HEK293 (cell line): ENCODE data around the gene STRA6.
A peak's percentile ranks its signal among the peaks of the same experiment; 100 is the strongest.

Source experiments
- CTCF ChIA-PET: fragments of 350-600 bp; formaldehyde crosslinking; extraction: SDS; loops from one replicate; lab custom pipeline; 2021; ENCODE audit warnings: antibody characterized with exemption; lab: Yijun Ruan, JAX
- POLR2A ChIA-PET: fragments of 300-600 bp; formaldehyde crosslinking; extraction: SDS; loops from one replicate; lab custom pipeline; 2020; ENCODE audit warnings: antibody characterized with exemption, inconsistent platforms; lab: Yijun Ruan, JAX
- H3K27ac ChIP-seq: fragments of 200-500 bp; sonication (Bioruptor generic); 2 replicates; pipeline ENCODE4 v1.5.1; 2014; ENCODE audit warnings: low read depth, low read length, control low read depth, inconsistent platforms; ENCODE audit errors: extremely low read depth
- H3K36me3 ChIP-seq, 2 experiments: fragments of 200-500 bp in 1 of 2; sonication (Bioruptor generic) in 1 of 2; 1 replicate in 1 of 2; 2 replicates in 1 of 2; pipeline ENCODE4 v1.5.1; 2014 to 2017; ENCODE audit warnings: inconsistent platforms in 2 of 2, low read length in 2 of 2; ENCODE audit not compliant: control insufficient read depth in 2 of 2, insufficient read depth in 1 of 2
- H3K4me1 ChIP-seq: fragments of 200-500 bp; sonication (Bioruptor generic); 2 replicates; pipeline ENCODE4 v1.5.1; 2014; ENCODE audit warnings: mild to moderate bottlenecking, low read length, inconsistent platforms; ENCODE audit not compliant: control insufficient read depth, insufficient read depth
- H3K4me3 ChIP-seq: 2 replicates; pipeline ENCODE4 v1.5.1; 2011; ENCODE audit warnings: low read depth, mild to moderate bottlenecking, control low read depth, low read length, moderate library complexity
- H3K9me3 ChIP-seq: fragments of 200-500 bp; sonication (Bioruptor generic); 2 replicates; pipeline ENCODE4 v1.5.1; 2014; ENCODE audit warnings: low read depth, low read length, inconsistent platforms; ENCODE audit not compliant: control insufficient read depth, insufficient read depth
- EGR2 ChIP-seq: fragments of 450-650 bp; formaldehyde crosslinking; IDR thresholded peaks from 2 replicates; pipeline ENCODE4 v1.5.1; 2016; ENCODE audit warnings: low read depth, missing biosample characterization, missing genetic modification characterization
- PATZ1 ChIP-seq: fragments of 450-650 bp; formaldehyde crosslinking; IDR thresholded peaks from 2 replicates; pipeline ENCODE4 v1.5.1; 2016; ENCODE audit warnings: missing biosample characterization, missing genetic modification characterization
- PRDM1 ChIP-seq: fragments of 450-650 bp; formaldehyde crosslinking; IDR thresholded peaks from 2 replicates; pipeline ENCODE4; 2016; ENCODE audit warnings: missing biosample characterization, missing genetic modification characterization
- ZBTB10 ChIP-seq: fragments of 450-650 bp; formaldehyde crosslinking; IDR thresholded peaks from 2 replicates; pipeline ENCODE4 v1.5.1; 2016; ENCODE audit warnings: missing biosample characterization, missing genetic modification characterization
- ZFHX2 ChIP-seq: fragments of 450-650 bp; formaldehyde crosslinking; conservative IDR thresholded peaks from 2 replicates; pipeline ENCODE4 v1.5.1; 2016; ENCODE audit warnings: missing biosample characterization, missing genetic modification characterization
- ZFP69B ChIP-seq: fragments of 450-650 bp; formaldehyde crosslinking; IDR thresholded peaks from 2 replicates; pipeline ENCODE4 v1.5.1; 2016; ENCODE audit warnings: missing biosample characterization, missing genetic modification characterization
- ZNF223 ChIP-seq: fragments of 450-650 bp; formaldehyde crosslinking; IDR thresholded peaks from 2 replicates; pipeline ENCODE4 v1.5.1; 2016; ENCODE audit warnings: missing biosample characterization, missing genetic modification characterization
- ZNF341 ChIP-seq: fragments of 450-650 bp; formaldehyde crosslinking; IDR thresholded peaks from 2 replicates; pipeline ENCODE4; 2016; ENCODE audit warnings: low read depth, missing biosample characterization, missing genetic modification characterization
- ZNF366 ChIP-seq: fragments of 450-650 bp; formaldehyde crosslinking; conservative IDR thresholded peaks from 2 replicates; pipeline ENCODE4 v1.5.1; 2016; ENCODE audit warnings: missing biosample characterization, missing genetic modification characterization
- ZNF37A ChIP-seq: fragments of 450-650 bp; IDR thresholded peaks from 2 replicates; pipeline ENCODE4 v1.5.1; 2018; ENCODE audit warnings: missing biosample characterization, missing genetic modification characterization
- ZNF404 ChIP-seq: fragments of 450-650 bp; formaldehyde crosslinking; IDR thresholded peaks from 2 replicates; pipeline ENCODE4 v1.5.1; 2017; ENCODE audit warnings: missing biosample characterization, missing genetic modification characterization
- ZNF514 ChIP-seq: fragments of 450-650 bp; formaldehyde crosslinking; IDR thresholded peaks from 2 replicates; pipeline ENCODE4 v1.5.1; 2016; ENCODE audit warnings: missing biosample characterization, missing genetic modification characterization
- ZNF639 ChIP-seq: fragments of 450-650 bp; formaldehyde crosslinking; IDR thresholded peaks from 2 replicates; pipeline ENCODE4 v1.5.1; 2016; ENCODE audit warnings: missing biosample characterization, missing genetic modification characterization

The STRA6 gene

GRCh38 chr15:74213858-74214284 is 11.3 kb upstream of the STRA6 start:
- POLR2A ChIA-PET = no interaction called here
- TF ChIP-seq ZFHX2 (tag by site-specific recombination) (peak; percentile 95), ZNF341 (tag by site-specific recombination) (0 out of 2 replicates have a peak, but pooled peaks have one; percentile 28), EGR2 (tag by site-specific recombination) (peak; percentile 93), PATZ1 (peak; percentile 20; the same call in 1 of the 2 replicates), ZNF514 (tag by site-specific recombination) (no peak)
- CTCF ChIA-PET = no interaction called here
- Histone ChIP-seq H3K9me3 (no peaks in the 10 kb centered on the region), H3K4me1 (peaks cover 20% of the 10 kb centered on the region), H3K4me3 (no peak overlapping the region), H3K27ac (no peak overlapping the region), H3K36me3 (no peaks in the 10 kb centered on the region)

GRCh38 chr15:74212494-74212893 is 9.9 kb upstream of the STRA6 start:
- no peak overlapping the region for H3K4me3 ChIP-seq
- H3K9me3 ChIP-seq = no peaks in the 10 kb centered on the region
- H3K36me3 ChIP-seq = no peaks in the 10 kb centered on the region
- ChIA-PET POLR2A (no interaction called here), CTCF (interaction anchor here (0.7 to 2.5 kb wide), 4 partner anchors 10 to 703 kb away, joined by 3 to 9 read pairs (median 4); partner anchors contain the start of gene STRA6)
- H3K27ac ChIP-seq = no peak overlapping the region
- peaks cover 24% of the 10 kb centered on the region for H3K4me1 ChIP-seq
- peak; percentile 82 for TF ChIP-seq PRDM1 (tag by site-specific recombination)
- TF ChIP-seq ZNF639 = no peak

- ChIA-PET CTCF (interaction anchor here (2.5 kb wide), 1 partner anchor 9 kb away, joined by 9 read pairs; the partner anchor contains the start of gene STRA6), POLR2A (interaction anchor here (0.7 kb wide), 1 partner anchor 402 kb away, joined by 6 read pairs; no protein-coding TSS in a partner anchor)
- Histone ChIP-seq H3K36me3 (no peaks in the 10 kb centered on the region), H3K4me1 (peaks cover 24% of the 10 kb centered on the region), H3K27ac (no peak overlapping the region), H3K9me3 (no peaks in the 10 kb centered on the region), H3K4me3 (no peak overlapping the region)
- TF ChIP-seq ZNF366 (tag by site-specific recombination) (peak; percentile 74), PRDM1 (tag by site-specific recombination) (peak; percentile 97), ZFP69B (tag by site-specific recombination) (no peak), ZNF404 (tag by site-specific recombination) (no peak), ZNF37A (tag by site-specific recombination) (no peak), ZNF223 (tag by site-specific recombination) (no peak), ZBTB10 (no peak)
Measured at GRCh38 chr15:74211656-74212055, 9.1 kb upstream of the STRA6 start.
